BE2C (cell line): Measurements from ENCODE around the gene SMARCA2.

Experiments
- DNase-seq: peaks from one replicate; pipeline ENCODE4 v3.0.0-alpha.2; 2020
- H3K27me3 ChIP-seq: fragments of 250-450 bp; sonication (Bioruptor Pico); 2 replicates; pipeline ENCODE4 v1.5.1; 2020; ENCODE audit warnings: mild to moderate bottlenecking
- H3K36me3 ChIP-seq: fragments of 250-450 bp; sonication (Bioruptor Pico); 2 replicates; pipeline ENCODE4 v1.5.1; 2020; ENCODE audit warnings: mild to moderate bottlenecking
- H3K4me1 ChIP-seq: fragments of 250-450 bp; sonication (Bioruptor Pico); 2 replicates; pipeline ENCODE4 v1.5.1; 2020
- H3K4me3 ChIP-seq: 2 replicates; pipeline ENCODE4 v1.5.1; 2011; ENCODE audit warnings: low read depth, low read length
- H3K9me3 ChIP-seq: fragments of 250-450 bp; sonication (Bioruptor Pico); 2 replicates; pipeline ENCODE4 v1.5.1; 2020
- TF ChIP-seq, protein P1 (sequence below): IDR thresholded peaks from 2 replicates; pipeline ENCODE4 v1.5.1; 2012; ENCODE audit warnings: mild to moderate bottlenecking, low read depth, low read length

SMARCA2 gene

DNA sequence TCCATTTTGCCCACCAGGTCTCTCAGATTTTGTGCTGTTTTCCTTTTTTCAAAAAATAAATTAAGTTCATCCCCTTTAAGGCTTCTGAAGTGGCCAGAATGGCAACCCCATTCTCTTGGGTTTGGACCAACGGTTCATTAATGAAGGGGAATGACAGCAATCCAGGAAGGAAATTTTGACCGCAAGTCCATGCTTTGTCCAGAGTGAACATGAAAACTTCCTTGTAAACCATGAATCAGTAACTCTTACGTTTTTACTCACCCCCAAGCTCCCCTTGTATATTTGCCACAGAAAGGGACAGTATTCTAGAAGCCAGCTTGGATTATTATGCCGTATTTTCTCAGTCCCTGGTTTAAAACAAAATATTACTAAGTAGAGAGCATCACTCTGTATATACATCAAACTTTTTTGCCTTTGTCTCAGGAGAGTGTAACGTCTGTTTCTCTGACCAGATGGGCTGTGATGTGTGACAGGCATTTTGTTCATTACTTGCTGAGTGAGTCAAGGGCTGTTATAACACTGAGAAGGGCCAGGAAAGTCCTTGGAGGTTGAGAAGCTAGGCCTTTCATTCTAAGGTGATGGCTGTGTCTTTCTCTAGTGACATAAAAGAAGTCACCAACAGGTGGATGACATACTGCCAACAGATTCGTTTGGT lies 148.2 kb downstream of the SMARCA2 start:
- DNase-seq = no peak
- H3K36me3 ChIP-seq = no peaks in the 10 kb centered on the region
- no peaks in the 10 kb centered on the region for H3K9me3 ChIP-seq
- no peaks in the 10 kb centered on the region for H3K27me3 ChIP-seq
- H3K4me3 ChIP-seq = no peak overlapping the region
- H3K4me1 ChIP-seq = no peaks in the 10 kb centered on the region
- TF ChIP-seq, protein P1, sequence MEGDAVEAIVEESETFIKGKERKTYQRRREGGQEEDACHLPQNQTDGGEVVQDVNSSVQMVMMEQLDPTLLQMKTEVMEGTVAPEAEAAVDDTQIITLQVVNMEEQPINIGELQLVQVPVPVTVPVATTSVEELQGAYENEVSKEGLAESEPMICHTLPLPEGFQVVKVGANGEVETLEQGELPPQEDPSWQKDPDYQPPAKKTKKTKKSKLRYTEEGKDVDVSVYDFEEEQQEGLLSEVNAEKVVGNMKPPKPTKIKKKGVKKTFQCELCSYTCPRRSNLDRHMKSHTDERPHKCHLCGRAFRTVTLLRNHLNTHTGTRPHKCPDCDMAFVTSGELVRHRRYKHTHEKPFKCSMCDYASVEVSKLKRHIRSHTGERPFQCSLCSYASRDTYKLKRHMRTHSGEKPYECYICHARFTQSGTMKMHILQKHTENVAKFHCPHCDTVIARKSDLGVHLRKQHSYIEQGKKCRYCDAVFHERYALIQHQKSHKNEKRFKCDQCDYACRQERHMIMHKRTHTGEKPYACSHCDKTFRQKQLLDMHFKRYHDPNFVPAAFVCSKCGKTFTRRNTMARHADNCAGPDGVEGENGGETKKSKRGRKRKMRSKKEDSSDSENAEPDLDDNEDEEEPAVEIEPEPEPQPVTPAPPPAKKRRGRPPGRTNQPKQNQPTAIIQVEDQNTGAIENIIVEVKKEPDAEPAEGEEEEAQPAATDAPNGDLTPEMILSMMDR = no peak

DNA sequence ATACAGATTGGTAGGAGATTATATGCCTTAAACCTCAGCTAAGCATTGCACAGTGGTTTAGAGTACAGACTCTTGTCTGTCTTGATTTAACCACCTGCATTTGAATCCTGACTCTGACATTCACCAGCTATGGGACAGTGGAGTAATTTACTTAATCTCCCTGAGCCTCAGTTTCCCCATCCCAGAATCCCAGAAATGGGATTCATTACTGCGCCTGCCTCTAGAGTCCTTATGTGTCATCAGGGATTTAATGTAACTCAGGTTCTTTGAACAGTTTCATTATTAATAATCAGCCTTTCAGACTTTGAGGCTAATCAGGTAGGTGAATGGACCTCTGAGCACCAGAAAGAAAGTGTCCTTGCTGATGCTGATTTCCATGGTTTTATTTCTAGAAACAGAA lies 149.1 kb downstream of the SMARCA2 start:
- H3K36me3 ChIP-seq = no peaks in the 10 kb centered on the region

DNA sequence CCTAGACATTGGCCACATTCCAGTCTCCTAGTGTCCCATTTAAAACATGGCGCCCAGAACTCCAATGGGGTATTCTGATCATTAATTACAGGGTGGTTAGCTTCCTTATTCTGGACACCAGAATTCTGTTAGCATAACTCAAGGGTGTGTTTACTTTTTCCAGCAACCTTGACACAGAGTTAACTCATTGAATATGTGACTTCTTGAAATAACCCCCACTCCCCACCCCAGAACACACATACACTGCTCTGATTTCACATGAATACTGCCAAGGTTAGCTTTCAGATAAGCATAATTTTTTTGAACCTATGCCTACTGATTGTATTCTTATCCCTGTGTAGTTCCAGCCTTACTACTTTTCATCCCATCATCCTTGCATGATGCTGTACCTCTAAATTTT lies 151.1 kb downstream of the SMARCA2 start:
- Histone ChIP-seq H3K27me3 (no peaks in the 10 kb centered on the region; the same call in 1 of the 2 replicates), H3K36me3 (no peaks in the 10 kb centered on the region), H3K9me3 (no peaks in the 10 kb centered on the region), H3K4me3 (no peak overlapping the region), H3K4me1 (no peaks in the 10 kb centered on the region)
- TF ChIP-seq, protein P1 = no peak
- DNase-seq = no peak

More for the DNA sequence above, 149.1 kb downstream of the SMARCA2 start:
- H3K4me1 ChIP-seq = no peaks in the 10 kb centered on the region
- TF ChIP-seq, protein P1 = no peak
- H3K4me3 ChIP-seq = no peak overlapping the region
- H3K9me3 ChIP-seq = no peaks in the 10 kb centered on the region
- H3K27me3 ChIP-seq = no peaks in the 10 kb centered on the region
- no peak for DNase-seq

DNA sequence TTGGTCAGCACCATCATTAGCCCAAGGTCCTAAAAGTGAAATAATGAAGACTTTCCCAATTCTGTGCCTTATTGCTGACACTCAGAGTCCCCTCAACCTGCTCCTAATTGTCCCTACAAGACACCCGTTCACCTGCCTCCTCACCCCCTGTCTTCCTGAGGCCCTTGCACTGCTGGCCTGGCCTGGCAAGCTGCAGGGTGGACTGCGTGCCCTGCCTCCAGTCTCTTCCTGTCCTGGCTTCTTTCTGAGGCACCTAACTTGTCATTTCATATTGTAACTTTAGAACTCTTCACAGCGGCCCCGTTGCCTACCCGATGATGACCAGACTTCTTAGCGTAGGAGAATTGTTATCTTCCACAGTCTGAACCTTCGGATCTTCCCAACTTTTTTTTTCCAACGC lies 153.9 kb downstream of the SMARCA2 start:
- H3K4me1 ChIP-seq = no peaks in the 10 kb centered on the region

DNA sequence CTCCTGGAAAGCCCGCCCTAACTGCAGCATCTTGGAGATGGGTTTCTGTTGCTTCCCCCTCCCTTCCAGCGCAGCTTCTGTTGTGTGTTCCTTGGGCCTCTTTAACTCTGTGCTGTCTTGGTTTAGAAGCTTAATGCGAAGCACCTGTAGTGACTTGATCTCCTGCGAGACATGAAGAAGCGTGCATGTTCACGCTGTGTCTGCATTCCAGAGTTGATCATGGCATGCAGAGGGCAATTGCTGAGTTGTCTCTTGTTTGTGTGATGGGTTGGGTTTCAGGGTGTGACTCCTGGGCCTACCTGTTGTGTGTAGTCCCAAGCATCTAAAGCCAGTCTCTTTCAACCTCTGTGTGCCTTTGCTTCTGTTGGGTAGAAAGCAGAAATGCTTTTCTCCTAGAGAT lies 155.6 kb downstream of the SMARCA2 start:
- no peak for DNase-seq
- Histone ChIP-seq H3K27me3 (no peaks in the 10 kb centered on the region; the same call in 1 of the 2 replicates), H3K9me3 (no peaks in the 10 kb centered on the region), H3K36me3 (no peaks in the 10 kb centered on the region), H3K4me1 (no peaks in the 10 kb centered on the region), H3K4me3 (no peak overlapping the region)
- TF ChIP-seq, protein P1 = no peak

More for the DNA sequence above, 153.9 kb downstream of the SMARCA2 start:
- DNase-seq = no peak
- H3K36me3 ChIP-seq = no peaks in the 10 kb centered on the region
- H3K27me3 ChIP-seq = no peaks in the 10 kb centered on the region; the same call in 1 of the 2 replicates
- TF ChIP-seq, protein P1 = no peak
- H3K9me3 ChIP-seq = no peaks in the 10 kb centered on the region
- no peak overlapping the region for H3K4me3 ChIP-seq

DNA sequence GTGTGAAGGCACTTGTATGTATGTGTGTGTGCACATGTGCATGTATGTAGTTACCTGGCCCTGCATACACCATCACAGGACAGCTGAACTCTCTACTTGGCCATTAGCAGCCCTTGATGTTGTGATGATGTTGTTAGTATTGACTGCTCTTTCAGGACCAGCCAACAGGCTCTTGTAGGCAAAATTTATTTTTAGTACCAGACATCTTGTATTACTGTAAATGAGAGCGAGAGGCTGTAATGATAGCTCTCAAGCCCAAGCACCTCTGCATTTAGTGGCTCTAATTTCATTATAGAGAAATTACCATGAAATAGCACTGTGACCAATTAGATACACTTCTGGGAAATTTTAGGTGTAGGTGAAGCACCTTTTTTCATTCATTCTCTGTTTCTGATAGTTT lies 158.0 kb downstream of the SMARCA2 start:
- no peaks in the 10 kb centered on the region for H3K4me1 ChIP-seq

More for the DNA sequence above, 158.0 kb downstream of the SMARCA2 start:
- DNase-seq = no peak
- no peaks in the 10 kb centered on the region for H3K9me3 ChIP-seq
- H3K27me3 ChIP-seq = no peaks in the 10 kb centered on the region; the same call in 1 of the 2 replicates
- H3K4me3 ChIP-seq = no peak overlapping the region
- H3K36me3 ChIP-seq = no peaks in the 10 kb centered on the region
- TF ChIP-seq, protein P1 = no peak
